T-helper 2 cell (primary cell): ENCODE data around the gene AIP.

Experiments
- DNase-seq, 5 experiments: peaks; one replicate each; pipeline versions ENCODE4 v3.0.0 to v3.0.0-alpha.2; 2012 to 2022

Gene AIP

GRCh38 chr11:67538306-67538705 lies 55.5 kb downstream of the AIP start:
- DNase-seq: no peak

DNA sequence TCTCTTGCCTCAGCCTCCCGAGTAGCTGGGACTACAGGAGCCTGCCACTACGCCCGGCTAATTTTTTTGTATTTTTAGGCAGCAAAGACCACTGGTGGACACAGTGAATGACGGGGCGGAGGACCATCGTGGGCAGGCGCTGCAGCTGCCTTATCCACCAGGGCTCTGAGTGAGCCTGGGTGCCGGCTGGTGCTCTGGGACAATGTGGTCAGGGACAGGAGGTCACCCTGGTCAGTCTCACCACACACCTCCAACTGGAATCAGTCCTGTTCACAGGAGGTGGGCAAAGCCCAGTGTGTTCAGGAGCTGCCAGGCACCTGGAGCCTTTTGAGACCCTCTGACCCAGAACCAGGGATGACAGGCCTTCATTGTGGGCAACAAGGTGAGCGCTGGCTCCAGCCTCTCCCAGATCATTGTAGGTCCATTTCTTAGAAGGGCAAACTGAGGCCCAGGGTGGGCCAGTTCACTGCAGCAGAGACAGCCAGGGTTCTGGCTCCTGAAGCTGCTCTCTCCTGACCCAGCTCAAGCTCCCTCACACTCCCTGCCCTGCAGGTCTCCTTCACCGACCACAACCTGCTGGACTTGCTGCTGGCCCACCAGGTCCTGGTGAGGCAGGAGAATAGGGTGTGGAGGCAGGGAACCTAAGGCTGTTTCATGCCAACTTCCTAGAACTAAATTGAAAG lies 56.1 kb downstream of the AIP start:
- DNase-seq: no peak

DNA sequence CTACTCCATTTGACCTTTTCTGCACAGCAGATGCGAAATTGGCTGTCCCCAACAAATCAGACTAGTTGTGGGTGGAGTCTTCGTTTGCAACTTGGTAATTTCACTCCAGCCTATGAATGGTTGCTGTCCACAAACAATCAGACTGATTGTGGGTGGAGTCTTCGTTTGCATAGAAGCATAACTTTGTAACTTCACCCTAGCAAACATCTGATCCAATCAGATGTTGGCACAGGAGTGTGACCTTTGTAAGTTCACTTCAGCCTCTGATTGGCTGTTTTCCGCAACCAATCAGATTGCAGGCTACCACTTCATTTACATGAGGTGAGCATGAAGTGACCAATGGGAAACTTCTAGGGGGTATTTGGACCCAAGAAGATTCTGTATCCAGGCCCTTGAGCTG lies 56.7 kb downstream of the AIP start:
- peak in 1 of 5 experiments; percentile 28 for DNase-seq
